Measurements from ENCODE around the gene BCL6.

GRCh38 chr3:187773233-187774184 is 28.2 kb upstream of the BCL6 start:
- TF ChIP-seq CTCF (IDR thresholded peaks at IDR 0.05) (no peak), POLR2AphosphoS5 (IDR thresholded peaks at IDR 0.05; ENCODE audit: low read depth, low read length) (no peak)
